CD14-positive monocyte (primary cell): ENCODE results near the gene FANCC. TPM values are rescaled to one million over a fixed set of nuclear protein-coding genes. Genes with fewer than 3 reads are reported as not detected.

Experiments used
- DNase-seq, 3 donors: peaks; one replicate each; pipeline ENCODE4 v3.0.0-alpha.2; 2011 to 2022
- H2AFZ ChIP-seq: 2 replicates; pipeline ENCODE4 v1.6.0; 2012; ENCODE audit warnings: mild to moderate bottlenecking, low read depth, low read length, inconsistent platforms; ENCODE audit not compliant: insufficient read depth, poor library complexity, severe bottlenecking
- H3K27ac ChIP-seq, 2 donors: 1 replicate in 1 of 2; 2 replicates in 1 of 2; pipeline ENCODE4 v1.5.1; 2012 to 2013; ENCODE audit warnings: low read length in 2 of 2, control low read depth in 1 of 2, inconsistent platforms in 1 of 2, low read depth in 1 of 2, mild to moderate bottlenecking in 1 of 2
- H3K27me3 ChIP-seq, 2 donors: one replicate each; pipeline versions ENCODE4 v1.6.0 to v1.6.1; 2011 to 2013; ENCODE audit warnings: low read length in 2 of 2; ENCODE audit not compliant: control insufficient read depth in 2 of 2, insufficient read depth in 2 of 2
- H3K36me3 ChIP-seq, 2 donors: replicated peaks in 1 of 2; 1 replicate in 1 of 2; 2 replicates in 1 of 2; pipeline versions ENCODE4 v1.5.1 to v1.6.1; 2012 to 2013; ENCODE audit warnings: low read length in 2 of 2, control low read depth in 1 of 2, inconsistent platforms in 1 of 2, mild to moderate bottlenecking in 1 of 2; ENCODE audit not compliant: insufficient read depth in 2 of 2, control insufficient read depth in 1 of 2
- H3K4me1 ChIP-seq, 2 donors: 1 replicate in 1 of 2; 2 replicates in 1 of 2; pipeline versions ENCODE4 v1.5.1 to v1.6.1; 2012 to 2013; ENCODE audit warnings: low read length in 2 of 2, control low read depth in 1 of 2, inconsistent platforms in 1 of 2, mild to moderate bottlenecking in 1 of 2, moderate library complexity in 1 of 2; ENCODE audit not compliant: insufficient read depth in 2 of 2, control insufficient read depth in 1 of 2
- H3K4me2 ChIP-seq: replicated peaks from 2 replicates; pipeline ENCODE3; 2012; ENCODE audit warnings: low read length, moderate library complexity, mild to moderate bottlenecking; ENCODE audit not compliant: poor library complexity, severe bottlenecking; ENCODE audit errors: extremely low read depth
- H3K4me3 ChIP-seq, 3 experiments: fragments of 200-600 bp in 1 of 3; sonication (generic) in 1 of 3; replicated peaks in 1 of 3; 1 replicate in 2 of 3; 2 replicates in 1 of 3; pipeline ENCODE4 v1.5.1; 2011 to 2013; ENCODE audit warnings: low read length in 3 of 3, mild to moderate bottlenecking in 3 of 3, control low read depth in 2 of 3, low read depth in 2 of 3, inconsistent platforms in 1 of 3, moderate library complexity in 1 of 3
- H3K79me2 ChIP-seq: 2 replicates; pipeline ENCODE4 v1.6.0; 2012; ENCODE audit warnings: mild to moderate bottlenecking, control low read depth, inconsistent platforms, low read length, moderate library complexity; ENCODE audit not compliant: insufficient read depth
- H3K9ac ChIP-seq: 2 replicates; pipeline ENCODE4 v1.6.0; 2017; ENCODE audit warnings: low read length, mild to moderate bottlenecking; ENCODE audit not compliant: insufficient read depth, poor library complexity, severe bottlenecking
- H3K9me3 ChIP-seq, 2 donors: replicated peaks in 1 of 2; 1 replicate in 1 of 2; 2 replicates in 1 of 2; pipeline versions ENCODE4 v1.5.1 to v1.6.1; 2012 to 2013; ENCODE audit warnings: low read length in 2 of 2, control low read depth in 1 of 2; ENCODE audit not compliant: control insufficient read depth in 1 of 2, insufficient read depth in 1 of 2
- H4K20me1 ChIP-seq: 2 replicates; pipeline ENCODE4 v1.6.0; 2012; ENCODE audit warnings: mild to moderate bottlenecking, low read length, control low read depth, moderate library complexity; ENCODE audit not compliant: insufficient read depth
- H3K27ac Mint-ChIP-seq, 7 donors: one replicate each; pipeline ENCODE4 v1.8.0; 2020; ENCODE audit warnings: mild to moderate bottlenecking in 7 of 7, mixed read lengths in 7 of 7, moderate library complexity in 6 of 7, inconsistent platforms in 2 of 7
- H3K27me3 Mint-ChIP-seq, 3 donors: one replicate each; pipeline ENCODE4 v1.8.0; 2021 to 2022; ENCODE audit warnings: low read depth in 3 of 3, mild to moderate bottlenecking in 3 of 3, mixed read lengths in 3 of 3, moderate library complexity in 3 of 3, inconsistent platforms in 1 of 3
- H3K36me3 Mint-ChIP-seq, 2 donors: one replicate each; pipeline ENCODE4 v1.8.0; 2020; ENCODE audit warnings: mixed read lengths in 2 of 2, inconsistent platforms in 1 of 2, mild to moderate bottlenecking in 1 of 2
- H3K4me1 Mint-ChIP-seq: one replicate; pipeline ENCODE4 v1.8.0; 2020; ENCODE audit warnings: mild to moderate bottlenecking, mixed read lengths
- H3K4me3 Mint-ChIP-seq, 2 donors: one replicate each; pipeline ENCODE4 v1.8.0; 2020; ENCODE audit warnings: mild to moderate bottlenecking in 2 of 2, mixed read lengths in 2 of 2, moderate library complexity in 1 of 2
- H3K9me3 Mint-ChIP-seq, 7 donors: one replicate each; pipeline ENCODE4 v1.8.0; 2020 to 2022; ENCODE audit warnings: mixed read lengths in 7 of 7, mild to moderate bottlenecking in 6 of 7, moderate library complexity in 6 of 7, inconsistent platforms in 2 of 7
- CTCF ChIP-seq: fragments of 200-600 bp; IDR thresholded peaks from one replicate; pipeline ENCODE4 v1.8.0; 2022; ENCODE audit warnings: antibody characterized with exemption, mild to moderate bottlenecking
- WGBS: methylation state at CpG from one replicate; pipeline ENCODE4 v1.1.5; 2013; ENCODE audit warnings: missing lambda C conversion rate; ENCODE audit not compliant: insufficient coverage; 5-methylcytosine and 5-hydroxymethylcytosine counted together
- intact Hi-C, 2 donors: fragments of 100-400 bp; cut with micrococcal nuclease; formaldehyde crosslinking; loops; one replicate each; pipeline versions ENCODE4 v1.15.0 to v1.15.1; 2023
- polyA plus RNA-seq, 3 donors: library from polyadenylated mRNA; depleted of rRNA in 1 of 3; unstranded in 2 of 3; stranded (reverse) in 1 of 3; fragments of 300-500 nt in 2 of 3; fragments of >200 nt in 1 of 3; fragmentation: Illumina TruSeq in 2 of 3; gene quantifications; 1 replicate in 2 of 3; 2 replicates in 1 of 3; pipeline ENCODE4 v1.2.3, GENCODE V29; 2012 to 2021

Gene FANCC
- polyA plus RNA-seq, 3 donors, result 1.2 to 2.2 (median 1.5) TPM

DNA sequence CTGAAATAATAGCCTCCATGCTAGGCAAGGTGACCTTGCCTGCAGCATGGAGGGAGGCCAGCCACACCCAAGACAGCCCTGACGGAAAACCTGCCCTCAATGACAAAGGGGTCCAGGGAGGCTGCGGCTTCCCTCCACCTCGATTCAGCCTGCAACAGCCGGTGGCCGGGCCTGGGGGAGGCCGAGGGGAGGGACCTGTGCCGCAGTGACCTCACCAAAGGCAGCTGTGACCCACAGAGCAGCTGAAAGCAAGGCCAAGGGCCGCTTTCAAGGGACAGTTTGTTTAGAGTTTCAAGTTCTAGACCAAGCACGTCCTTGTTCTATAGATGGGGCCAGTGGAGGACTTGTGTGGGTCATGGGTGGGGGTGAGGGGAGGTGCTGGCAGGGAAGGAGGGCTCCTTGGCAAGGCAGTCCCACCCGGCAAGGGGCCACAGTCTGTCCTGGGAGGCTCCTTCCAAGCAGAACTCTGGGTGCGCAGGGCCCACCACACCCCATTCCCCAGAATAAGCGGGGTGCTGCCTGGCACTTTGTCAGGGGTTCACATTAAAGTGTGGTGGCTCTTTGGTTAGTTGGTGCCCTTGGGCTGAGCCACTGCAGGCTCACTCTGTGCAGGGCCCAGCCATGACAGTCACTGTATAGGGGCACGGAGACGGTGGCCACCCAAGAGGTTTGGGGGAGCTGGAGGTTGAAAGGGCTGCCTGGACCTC is 226.5 kb downstream of the FANCC start:
- Mint-ChIP-seq H3K4me3 (no peak overlapping the region), H3K9me3 (peaks cover 0 to 3% (median 0%) of the 10 kb centered on the region in 7 donors), H3K27me3 (peaks cover 0 to 17% (median 16%) of the 10 kb centered on the region in 3 donors), H3K36me3 (peaks cover 0 to 6% of the 10 kb centered on the region in 2 donors), H3K4me1 (peaks cover 19% of the 10 kb centered on the region), H3K27ac (no peak overlapping the region)
- Histone ChIP-seq H3K4me3 (no peak overlapping the region), H3K9me3 (no peaks in the 10 kb centered on the region), H3K27ac (no peak overlapping the region), H3K9ac (no peak overlapping the region), H2AFZ (no peak overlapping the region), H3K27me3 (no peaks in the 10 kb centered on the region), H3K79me2 (no peaks in the 10 kb centered on the region), H3K4me1 (no peaks in the 10 kb centered on the region), H4K20me1 (no peaks in the 10 kb centered on the region), H3K4me2 (no peak overlapping the region), H3K36me3 (no peaks in the 10 kb centered on the region)
- intact Hi-C loops, result no loop called here
- TF ChIP-seq CTCF, result no peak
- 93% methylated on average over 11 of the region's 14 CpGs for WGBS
- DNase-seq, result no peak

- intact Hi-C loops, result no loop called here
- no peak for DNase-seq
- H3K4me2 ChIP-seq, result no peak overlapping the region
- H3K27me3 Mint-ChIP-seq, result peaks cover 0 to 16% (median 16%) of the 10 kb centered on the region in 3 donors
- H3K27me3 ChIP-seq, result no peaks in the 10 kb centered on the region
- WGBS, result 80% methylated on average over 17 of the region's 22 CpGs
- H2AFZ ChIP-seq, result no peak overlapping the region
- H3K27ac Mint-ChIP-seq, result no peak overlapping the region
- no peaks in the 10 kb centered on the region for H3K36me3 ChIP-seq
- peaks cover 5 to 6% of the 10 kb centered on the region in 2 donors for H3K36me3 Mint-ChIP-seq
- H3K9me3 ChIP-seq, result no peaks in the 10 kb centered on the region
- no peak overlapping the region for H3K4me3 Mint-ChIP-seq
- peaks cover 0 to 3% (median 0%) of the 10 kb centered on the region in 7 donors for H3K9me3 Mint-ChIP-seq
- H3K27ac ChIP-seq, result no peak overlapping the region
- no peak overlapping the region for H3K9ac ChIP-seq
- no peaks in the 10 kb centered on the region for H3K79me2 ChIP-seq
- H3K4me1 Mint-ChIP-seq, result peaks cover 19% of the 10 kb centered on the region
- TF ChIP-seq CTCF, result no peak
- no peak overlapping the region for H3K4me3 ChIP-seq
- H3K4me1 ChIP-seq, result no peaks in the 10 kb centered on the region
- no peaks in the 10 kb centered on the region for H4K20me1 ChIP-seq
Measured at GRCh38 chr9:95090023-95090791, 227.3 kb downstream of the FANCC start.
